Superior temporal gyrus (tissue), 1 donor: ENCODE data around the gene PCA3.

Source experiments
- DNase-seq: peaks from one replicate; pipeline ENCODE4 v3.0.0-alpha.2; 2016; ENCODE audit errors: extremely low spot score

PCA3 gene

DNA sequence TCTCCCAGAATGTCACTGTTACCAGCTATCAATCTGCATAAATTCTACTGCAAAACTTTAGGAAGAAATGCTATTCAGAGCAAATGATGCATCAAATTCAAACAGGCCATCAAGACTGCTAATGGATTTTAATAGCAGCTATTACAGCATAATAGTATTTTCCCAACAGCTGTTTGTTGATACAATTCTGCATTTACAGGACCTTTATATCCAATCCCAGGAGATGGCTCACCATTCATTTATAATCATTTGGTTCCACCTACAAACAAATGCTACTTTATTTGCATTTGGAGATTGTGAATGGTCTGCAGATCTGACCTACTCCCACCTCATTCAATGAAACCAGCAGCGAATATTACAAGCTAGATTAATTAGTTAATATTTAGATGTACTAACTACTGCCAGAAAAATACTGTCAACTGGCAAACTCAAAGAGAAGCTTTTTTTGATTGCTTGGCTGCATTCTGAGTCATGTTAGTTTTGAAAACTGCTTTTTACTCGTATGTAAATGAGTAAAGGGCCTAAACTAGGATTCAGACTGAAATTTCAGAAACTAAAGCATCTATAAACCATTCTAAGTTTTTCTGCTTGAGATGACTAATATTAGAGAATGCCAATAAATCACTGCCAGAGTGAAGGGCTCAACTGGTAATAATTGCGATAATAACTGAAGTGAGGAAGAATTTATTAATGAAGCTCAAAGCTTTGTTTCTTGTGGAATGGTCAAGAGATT is 7.1 kb upstream of the PCA3 start:
- no peak for DNase-seq

DNA sequence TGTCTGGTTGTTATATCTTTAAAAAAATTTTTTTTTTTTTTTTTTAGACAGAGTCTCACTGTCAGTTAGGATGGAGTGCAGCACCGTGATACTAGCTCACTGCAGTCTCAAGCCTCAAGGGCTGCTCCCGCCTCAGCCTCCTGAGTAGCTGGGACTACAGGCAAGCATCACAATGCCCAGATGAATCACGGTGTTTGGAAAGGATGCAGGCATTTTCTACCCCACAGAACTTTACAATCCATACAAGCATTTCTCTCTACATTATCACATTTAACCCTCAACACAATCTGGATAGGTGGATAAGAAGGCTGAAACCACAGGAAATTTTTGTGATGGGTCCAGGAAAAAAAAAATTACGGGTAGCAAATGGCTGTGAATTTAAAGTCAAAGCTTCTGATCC is 5.8 kb upstream of the PCA3 start:
- no peak for DNase-seq

DNA sequence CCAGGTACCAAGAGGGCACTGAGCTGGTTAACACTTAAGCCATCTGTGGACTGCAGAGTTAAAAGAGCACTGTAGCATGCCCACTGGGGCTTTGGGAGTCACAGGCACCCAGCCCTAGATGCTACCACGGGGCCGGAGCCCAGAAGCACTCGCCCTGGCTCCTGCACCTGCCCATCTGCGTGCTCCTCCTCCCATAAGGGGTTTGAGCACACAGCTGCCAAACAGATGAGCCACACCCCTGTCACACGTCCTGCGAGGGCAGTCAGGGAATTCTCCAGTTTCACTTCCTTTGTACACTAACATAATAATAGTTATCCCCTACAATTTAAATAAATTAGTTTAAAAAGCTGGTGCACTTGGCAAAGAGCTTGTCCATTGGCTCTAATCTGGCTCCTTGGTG is 4.5 kb upstream of the PCA3 start:
- DNase-seq: no peak

DNA sequence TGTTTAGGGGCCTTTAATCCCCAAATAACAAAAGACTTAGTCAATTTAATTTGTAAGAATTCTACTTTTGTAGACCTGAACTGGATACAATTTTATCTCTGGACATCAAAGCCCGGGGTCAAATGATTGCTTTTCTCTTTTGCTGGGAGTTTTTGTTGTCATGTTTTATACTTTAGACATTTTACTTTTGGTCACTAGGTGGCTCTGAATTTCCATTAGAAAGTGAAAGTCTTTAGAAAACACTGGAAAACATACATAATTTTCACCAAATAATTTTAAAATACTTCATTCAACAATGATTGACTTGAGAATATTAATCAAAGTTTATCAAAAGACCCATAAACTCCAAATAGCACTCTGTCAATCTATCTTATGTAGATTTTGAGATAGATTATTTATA is 2.8 kb upstream of the PCA3 start:
- DNase-seq: peak; percentile 71

DNA sequence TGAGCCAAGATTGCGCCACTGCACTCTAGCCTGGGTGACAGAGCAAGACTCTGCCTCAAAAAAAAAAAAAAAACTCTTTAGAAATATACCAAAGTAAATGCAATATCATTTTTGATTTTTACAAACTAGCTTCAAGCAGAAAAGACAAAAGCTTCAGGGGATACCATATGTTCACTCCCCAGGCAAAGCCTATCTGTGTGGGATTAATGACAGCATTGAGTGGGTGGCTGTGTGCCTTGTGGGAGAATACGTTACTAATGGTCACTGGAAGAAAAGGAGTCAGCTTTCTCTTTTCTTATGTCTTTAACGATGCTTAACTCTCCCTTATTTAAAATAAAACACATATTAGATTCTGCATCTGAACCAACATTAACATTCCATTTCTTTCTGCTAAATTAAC is 1.9 kb downstream of the PCA3 start:
- peak; percentile 29 for DNase-seq

DNA sequence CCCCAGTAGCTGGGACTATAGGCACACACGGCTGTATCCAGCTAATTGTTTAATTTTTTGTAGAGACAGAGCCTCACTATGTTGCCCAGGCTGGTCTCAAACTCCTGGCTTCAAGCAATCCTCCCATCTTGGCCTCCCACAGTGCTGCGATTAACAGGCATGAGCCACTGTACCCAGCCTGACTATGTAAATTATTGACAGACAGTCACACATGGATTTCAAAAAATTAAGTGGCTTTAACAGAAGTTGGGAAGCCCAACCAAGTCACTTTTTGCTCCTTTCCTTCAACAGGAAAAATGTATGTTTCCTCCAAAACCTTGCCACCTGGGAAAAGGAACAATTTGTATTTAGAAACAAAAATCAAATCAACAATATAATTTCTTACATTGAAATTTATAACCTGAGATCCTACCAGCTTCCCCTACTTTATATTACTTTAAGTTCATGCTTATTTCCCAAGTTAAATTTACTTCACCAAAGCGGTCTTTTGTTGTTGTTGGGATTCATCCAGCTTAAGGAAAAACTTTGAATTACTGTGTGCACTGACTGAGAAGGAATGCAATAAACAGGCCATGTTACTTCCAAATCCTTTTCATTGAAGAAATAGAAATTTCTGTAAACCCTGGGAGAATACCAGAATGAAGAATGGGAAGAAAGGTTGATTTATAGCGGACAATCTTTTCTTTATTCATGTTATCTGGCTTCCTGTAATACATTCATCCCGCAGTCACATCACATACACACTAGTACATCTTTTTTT is 8.6 kb downstream of the PCA3 start:
- DNase-seq: no peak

DNA sequence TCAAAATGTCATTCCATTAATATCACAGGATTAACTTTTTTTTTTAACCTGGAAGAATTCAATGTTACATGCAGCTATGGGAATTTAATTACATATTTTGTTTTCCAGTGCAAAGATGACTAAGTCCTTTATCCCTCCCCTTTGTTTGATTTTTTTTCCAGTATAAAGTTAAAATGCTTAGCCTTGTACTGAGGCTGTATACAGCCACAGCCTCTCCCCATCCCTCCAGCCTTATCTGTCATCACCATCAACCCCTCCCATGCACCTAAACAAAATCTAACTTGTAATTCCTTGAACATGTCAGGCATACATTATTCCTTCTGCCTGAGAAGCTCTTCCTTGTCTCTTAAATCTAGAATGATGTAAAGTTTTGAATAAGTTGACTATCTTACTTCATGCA is 20.6 kb downstream of the PCA3 start:
- no peak for DNase-seq

DNA sequence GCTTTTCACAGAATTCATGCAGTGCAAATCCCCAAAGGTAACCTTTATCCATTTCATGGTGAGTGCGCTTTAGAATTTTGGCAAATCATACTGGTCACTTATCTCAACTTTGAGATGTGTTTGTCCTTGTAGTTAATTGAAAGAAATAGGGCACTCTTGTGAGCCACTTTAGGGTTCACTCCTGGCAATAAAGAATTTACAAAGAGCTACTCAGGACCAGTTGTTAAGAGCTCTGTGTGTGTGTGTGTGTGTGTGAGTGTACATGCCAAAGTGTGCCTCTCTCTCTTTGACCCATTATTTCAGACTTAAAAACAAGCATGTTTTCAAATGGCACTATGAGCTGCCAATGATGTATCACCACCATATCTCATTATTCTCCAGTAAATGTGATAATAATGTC is 21.3 kb downstream of the PCA3 start:
- DNase-seq: no peak

DNA sequence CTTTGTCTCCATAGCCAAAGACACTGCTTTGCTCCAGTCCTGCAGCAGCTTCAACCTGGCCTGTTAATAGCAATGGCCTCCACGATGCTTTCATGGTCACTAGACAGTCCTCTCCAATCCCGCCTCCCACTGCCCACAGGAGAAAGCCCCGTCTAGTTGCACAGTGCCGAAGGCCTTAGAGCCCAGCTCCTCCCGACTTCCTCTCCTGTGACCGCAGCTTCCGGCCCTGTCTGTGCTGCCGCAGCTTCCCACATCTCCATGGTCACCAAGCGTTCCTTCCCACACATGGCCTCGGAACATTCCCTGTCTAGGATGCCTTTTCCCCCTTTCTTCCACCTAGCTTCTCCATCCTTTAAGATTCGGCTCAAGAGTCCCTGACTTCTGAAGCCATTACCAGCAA is 23.4 kb downstream of the PCA3 start:
- DNase-seq: no peak

DNA sequence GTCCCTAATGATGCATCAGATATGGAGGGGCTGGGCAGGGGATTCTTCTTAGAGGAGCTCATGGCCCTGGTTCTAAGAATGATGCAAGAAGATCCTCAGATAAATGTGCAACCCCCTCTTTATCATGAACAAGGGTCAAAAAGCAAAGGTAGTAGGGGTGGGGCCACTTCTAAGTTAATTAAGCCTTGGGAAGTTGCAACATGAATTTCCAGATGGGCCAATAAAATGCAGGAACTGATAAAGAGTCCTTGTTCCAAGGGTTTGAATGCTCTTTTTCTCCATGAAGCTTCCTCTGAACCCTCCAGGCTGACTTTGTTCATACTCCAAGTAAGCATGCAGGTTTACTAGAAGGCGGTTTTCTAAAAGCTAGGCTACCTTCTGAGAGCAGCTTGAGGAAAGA is 25.6 kb downstream of the PCA3 start:
- DNase-seq: no peak

DNA sequence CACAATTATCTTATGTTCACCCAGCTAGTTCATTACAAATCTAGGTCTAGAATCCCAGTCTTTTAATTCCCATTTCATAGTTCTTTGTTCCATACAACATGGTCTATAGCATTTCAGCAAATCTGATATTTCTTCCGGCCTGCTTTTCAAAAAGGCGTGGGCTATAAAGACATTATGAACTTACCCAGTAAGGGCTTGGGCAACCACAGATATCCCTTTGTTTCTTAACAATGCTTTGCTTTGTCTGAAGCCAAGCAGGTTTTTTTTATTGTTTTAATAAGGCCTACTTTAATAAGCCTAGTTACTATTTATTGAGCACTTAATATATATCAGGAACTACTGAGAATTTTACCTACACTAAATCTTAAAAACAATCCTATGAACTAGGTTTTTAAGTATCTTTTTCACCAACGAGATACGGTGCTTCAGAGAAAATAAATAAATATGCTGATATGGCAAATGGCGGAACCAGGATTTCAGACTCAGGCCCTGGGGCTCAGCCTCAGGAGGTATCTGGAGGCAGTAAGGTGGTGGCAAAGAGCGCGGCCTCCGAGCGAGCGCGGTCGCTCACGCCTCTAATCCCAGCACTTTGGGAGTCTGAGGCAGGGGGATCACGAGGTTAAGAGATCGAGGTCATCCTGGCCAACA is 29.7 kb downstream of the PCA3 start:
- DNase-seq: no peak

DNA sequence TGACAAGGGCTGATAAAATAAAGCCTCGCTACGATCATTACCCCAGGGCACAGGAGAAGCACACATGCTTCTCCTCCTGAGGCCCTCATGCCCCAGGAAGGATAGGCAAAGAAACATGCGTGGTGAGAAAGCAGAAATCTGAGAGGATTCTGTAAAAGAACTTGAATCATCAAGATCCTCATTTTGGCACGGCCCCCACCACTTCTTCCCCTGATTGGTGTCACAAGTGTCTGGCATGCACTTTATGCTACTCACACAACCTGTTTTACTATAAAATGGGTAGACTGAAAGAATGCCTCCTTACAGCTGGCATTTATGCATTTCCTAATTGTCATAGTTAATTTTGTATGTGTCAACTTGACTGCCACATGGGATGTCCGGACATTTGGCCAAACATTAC is 32.1 kb downstream of the PCA3 start:
- no peak for DNase-seq

DNA sequence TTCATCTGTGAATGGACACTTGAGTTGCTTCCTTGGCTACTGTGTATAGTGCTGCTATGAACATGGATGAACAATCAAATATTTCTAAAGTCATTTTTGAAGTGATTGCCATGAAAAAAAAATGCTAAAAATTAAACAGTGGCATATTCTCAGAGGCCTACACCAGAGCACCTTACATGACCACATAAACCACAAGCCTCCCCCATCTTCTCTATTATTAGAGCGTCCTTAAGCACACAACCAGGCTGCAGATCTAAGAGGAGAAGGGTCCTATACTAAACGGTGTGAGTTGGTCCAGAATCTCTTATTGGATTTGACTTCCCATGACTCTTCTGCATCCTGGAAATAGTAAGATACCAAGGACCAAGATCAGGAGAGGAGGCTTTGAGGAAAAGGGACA is 34.3 kb downstream of the PCA3 start:
- no peak for DNase-seq

DNA sequence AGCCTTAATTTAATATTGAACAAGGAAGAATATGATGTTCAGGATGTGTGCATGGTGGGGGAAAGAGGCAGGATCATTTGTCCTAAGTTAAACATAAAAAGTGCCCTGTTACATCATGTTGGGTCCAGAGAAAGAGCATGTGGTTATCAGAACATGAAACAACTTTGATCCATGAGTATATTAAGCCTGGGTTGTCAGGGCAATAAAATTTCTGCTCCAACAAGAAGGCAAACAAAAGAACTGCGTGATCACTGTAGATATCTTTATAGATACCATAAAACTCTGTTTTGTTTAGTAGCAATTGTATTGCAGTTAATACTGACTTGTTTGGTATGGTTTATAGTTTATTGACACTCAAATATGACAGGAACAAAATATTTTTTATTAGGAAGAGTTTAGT is 35.2 kb downstream of the PCA3 start:
- DNase-seq: no peak

DNA sequence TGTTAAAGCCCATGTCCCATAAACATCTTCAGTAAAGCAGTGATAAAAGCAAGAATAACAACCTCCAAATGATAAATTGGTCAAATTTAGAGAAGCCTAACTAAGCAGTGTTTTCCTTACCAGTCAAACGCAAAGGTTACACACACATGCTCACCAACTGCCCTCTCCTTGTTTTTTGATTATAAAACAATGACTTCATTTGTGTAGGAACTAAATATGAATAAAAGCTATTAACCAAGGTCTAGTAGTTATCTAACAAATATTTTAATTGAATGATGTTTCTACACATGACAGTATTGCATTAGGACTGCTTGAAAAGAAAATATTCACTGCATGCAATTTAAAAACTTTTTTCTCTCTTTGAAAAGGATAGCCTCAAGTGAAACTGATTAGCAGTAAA is 36.7 kb downstream of the PCA3 start:
- DNase-seq: no peak

DNA sequence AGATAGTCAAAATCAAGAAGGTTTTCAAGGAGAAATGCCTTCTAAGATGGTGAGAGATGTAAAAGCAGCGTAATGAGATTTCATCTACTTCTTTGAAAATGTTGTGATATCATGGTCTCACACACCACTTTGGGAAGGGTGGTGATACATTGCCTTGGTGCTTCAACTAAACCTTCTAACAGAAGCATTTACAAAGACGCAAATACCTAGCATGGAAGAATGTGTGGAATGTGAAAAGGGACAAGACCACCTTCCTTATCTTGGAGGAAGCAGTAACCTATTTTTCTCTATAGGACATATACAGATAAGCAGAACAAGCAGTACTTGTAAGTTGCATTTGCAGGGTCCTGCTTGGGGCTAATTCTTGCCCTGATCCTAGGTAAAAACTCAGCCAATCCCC is 38.8 kb downstream of the PCA3 start:
- DNase-seq: no peak

DNA sequence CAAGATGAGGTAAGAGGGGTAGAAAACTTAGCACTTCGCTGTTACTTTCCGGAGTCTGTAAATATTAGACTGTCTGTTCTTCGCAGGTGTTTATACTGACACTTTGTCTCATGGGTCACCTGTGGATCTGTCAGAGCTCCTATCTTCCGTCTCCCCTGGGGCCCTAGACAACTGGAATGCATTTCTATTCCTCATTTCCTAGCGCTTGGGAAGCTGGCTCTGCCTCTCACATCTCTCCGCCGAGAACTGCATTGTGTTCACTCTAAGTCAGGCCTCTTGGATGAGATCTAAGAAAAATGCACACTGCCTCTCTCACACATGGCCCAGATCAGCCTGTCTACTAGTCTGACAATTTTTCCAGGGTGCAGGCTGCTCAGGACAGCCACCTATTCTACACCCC is 39.5 kb downstream of the PCA3 start:
- no peak for DNase-seq

DNA sequence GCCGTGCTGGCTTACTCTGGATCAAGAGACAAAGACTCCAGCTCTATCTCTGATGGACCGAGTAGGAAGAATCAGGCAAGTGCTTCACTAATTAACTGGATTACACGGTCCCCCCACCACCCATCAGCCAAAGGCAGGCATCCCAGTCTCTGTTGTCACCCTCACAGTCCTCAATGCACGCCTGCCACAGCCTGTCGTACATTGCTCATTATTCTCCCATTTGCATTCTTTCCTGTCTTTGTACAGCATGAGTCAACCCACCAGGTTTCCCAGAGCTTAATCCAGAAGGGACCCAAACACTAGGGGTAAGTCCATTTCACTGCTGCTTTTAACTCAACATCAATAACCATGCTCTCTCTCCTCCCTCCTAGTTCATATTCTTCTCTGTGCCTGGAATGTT is 44.4 kb downstream of the PCA3 start:
- DNase-seq: no peak

DNA sequence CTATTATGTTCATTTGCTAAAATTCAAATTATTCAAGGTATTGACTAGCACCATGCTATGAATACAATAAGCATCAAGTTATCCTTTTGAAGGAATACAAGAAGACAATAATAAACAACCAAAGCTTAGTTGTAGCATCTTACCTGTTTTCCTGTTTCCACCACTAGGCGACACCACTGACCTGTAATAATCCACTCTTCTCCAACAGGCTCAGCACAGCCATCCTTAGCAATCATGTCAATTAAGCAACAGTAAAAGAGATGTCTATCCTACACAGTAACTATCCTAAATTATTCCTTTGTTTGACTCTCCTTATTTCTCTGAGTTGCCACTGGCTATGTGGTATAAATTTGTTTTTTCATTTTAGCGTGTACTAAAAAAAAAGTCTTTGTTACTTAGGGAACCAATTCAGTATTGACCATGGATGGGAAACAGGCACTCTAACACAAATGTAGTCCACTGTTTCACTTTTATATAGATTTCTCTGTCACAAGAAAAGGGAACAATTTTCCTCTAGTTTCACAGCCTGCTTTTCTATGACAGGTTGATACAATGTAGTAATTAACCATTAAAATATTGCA is 46.2 kb downstream of the PCA3 start:
- DNase-seq: peak; percentile 88

DNA sequence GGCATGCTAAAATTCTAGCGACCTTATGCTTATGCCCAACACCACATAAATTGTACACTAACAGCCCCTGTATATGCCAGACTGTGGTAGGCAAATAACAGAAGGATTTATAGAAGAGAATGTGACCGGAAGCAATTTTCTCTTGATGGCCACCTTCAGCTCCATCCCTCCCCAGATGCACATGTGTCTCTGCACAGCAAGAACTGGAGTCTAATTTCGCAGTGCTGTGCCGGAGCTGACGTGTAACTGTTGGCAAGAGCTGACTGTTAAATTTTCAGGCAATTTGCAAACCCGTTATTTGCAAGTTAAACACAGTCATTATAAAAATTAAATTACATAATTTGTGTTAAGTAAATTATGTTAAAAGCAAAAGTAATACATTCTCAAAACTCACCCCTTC is 48.4 kb downstream of the PCA3 start:
- DNase-seq: no peak

DNA sequence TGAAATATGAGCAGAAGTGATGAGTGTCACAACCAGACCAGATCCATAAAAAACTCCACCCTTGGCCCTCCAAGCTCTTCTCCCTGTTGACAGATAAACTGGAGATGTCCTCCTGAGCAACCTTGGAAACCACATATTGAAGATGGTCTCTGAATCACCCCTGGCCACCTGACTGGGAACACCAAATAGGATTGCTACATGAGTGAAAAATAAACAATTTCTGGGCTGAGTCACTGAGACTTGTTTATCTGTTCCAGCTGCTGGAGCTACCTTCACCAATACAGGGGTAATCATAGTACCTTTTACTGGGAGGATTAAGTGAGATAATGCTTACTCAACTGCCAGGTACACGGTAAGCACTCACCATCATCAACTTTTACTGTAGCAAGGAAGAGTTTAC is 53.3 kb downstream of the PCA3 start:
- DNase-seq: no peak

DNA sequence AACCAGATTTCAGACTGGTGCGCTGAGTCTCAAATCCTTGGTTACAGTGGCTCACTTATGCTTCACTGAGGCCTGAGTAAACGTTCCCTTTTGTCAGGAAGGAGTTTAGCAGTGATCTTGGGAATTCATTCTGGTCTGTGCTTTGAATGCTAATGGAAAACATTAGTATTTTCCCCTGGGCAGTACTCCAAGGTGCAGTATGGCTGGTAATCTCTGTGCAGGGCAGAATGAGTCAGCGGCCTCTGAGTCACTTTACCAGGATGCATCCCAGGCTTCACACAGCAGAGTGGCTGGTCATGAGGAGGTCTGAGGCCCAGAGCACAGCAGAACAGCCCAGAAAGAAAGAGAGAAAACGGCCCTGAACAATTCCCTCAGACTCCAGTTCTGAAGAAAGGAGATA is 54.0 kb downstream of the PCA3 start:
- DNase-seq: peak; percentile 85

DNA sequence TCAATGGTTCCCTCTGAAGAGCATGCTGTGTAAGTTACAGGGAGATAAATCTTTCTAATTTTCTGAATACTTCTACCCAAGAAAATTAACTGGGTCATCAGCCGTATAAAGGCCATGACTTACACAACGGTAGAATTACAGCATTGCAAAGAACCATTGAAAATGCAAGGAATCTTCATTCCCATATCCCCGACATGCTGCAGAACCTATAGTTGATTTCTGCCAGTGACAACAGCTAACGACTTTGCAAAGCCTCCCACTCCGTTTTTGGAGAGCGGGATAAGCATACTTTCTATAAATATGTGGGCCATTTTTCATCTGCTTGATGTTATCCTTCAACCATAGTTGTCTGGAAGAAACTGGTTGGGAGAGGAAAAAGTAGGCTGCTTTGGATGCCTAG is 56.2 kb downstream of the PCA3 start:
- no peak for DNase-seq
